ENCODE data around the gene PHAF1.

GRCh38 chr16:67089101-67089500, 20.6 kb upstream of the PHAF1 start:
- TF ChIP-seq EZH2 (IDR thresholded peaks at IDR 0.05) (no peak), POLR2AphosphoS5 (IDR thresholded peaks at IDR 0.05; ENCODE audit: borderline replicate concordance, low read depth, low read length) (no peak), FOXP2 (optimal IDR thresholded peaks at IDR 0.05; ENCODE audit: control extremely low read depth, extremely low read length, insufficient read depth) (no peak)
